Neuronal stem cell (in vitro differentiated cells): Measurements from ENCODE around the gene ELAVL4. TPM values are rescaled to one million over a fixed set of nuclear protein-coding genes. Genes with fewer than 3 reads are reported as not detected.

Experiments used
- DNase-seq: peaks from one replicate; pipeline ENCODE4 v3.0.0-alpha.2; 2013; ENCODE audit warnings: low spot score
- H2AFZ ChIP-seq: one replicate; pipeline ENCODE4 v1.6.1; 2013; ENCODE audit warnings: mild to moderate bottlenecking, low read length, inconsistent platforms
- H2AK5ac ChIP-seq: 2 replicates; pipeline ENCODE4 v1.6.1; 2013; ENCODE audit warnings: low read depth, mild to moderate bottlenecking, inconsistent platforms, low read length, moderate library complexity, mixed read lengths
- H2BK120ac ChIP-seq: 2 replicates; pipeline ENCODE4 v1.6.1; 2013; ENCODE audit warnings: low read depth, mild to moderate bottlenecking, inconsistent platforms, low read length, moderate library complexity, mixed read lengths
- H2BK12ac ChIP-seq: one replicate; pipeline ENCODE4 v1.6.1; 2013; ENCODE audit warnings: low read length, inconsistent platforms
- H2BK15ac ChIP-seq: 2 replicates; pipeline ENCODE4 v1.6.1; 2013; ENCODE audit warnings: mild to moderate bottlenecking, low read length, inconsistent platforms, mixed read lengths
- H2BK5ac ChIP-seq: one replicate; pipeline ENCODE4 v1.6.1; 2013; ENCODE audit warnings: inconsistent platforms, mild to moderate bottlenecking, low read length, moderate library complexity
- H3K14ac ChIP-seq: one replicate; pipeline ENCODE4 v1.6.1; 2013; ENCODE audit warnings: low read length, inconsistent platforms
- H3K18ac ChIP-seq: 2 replicates; pipeline ENCODE4 v1.6.1; 2013; ENCODE audit warnings: low read length, inconsistent platforms
- H3K23ac ChIP-seq: 2 replicates; pipeline ENCODE4 v1.6.1; 2013; ENCODE audit warnings: low read depth, mild to moderate bottlenecking, mixed read lengths, low read length, inconsistent platforms; ENCODE audit not compliant: poor library complexity
- H3K27ac ChIP-seq: replicated peaks from 3 replicates; pipeline ENCODE4 v1.5.1; 2013; ENCODE audit warnings: low read length, inconsistent platforms
- H3K27me3 ChIP-seq, 3 experiments: 2 replicates each; pipeline ENCODE4 v1.6.1; 2013; ENCODE audit warnings: low read length in 3 of 3, mild to moderate bottlenecking in 2 of 3, inconsistent platforms in 1 of 3, low read depth in 1 of 3, mixed read lengths in 1 of 3, moderate library complexity in 1 of 3; ENCODE audit not compliant: control insufficient read depth in 3 of 3, insufficient read depth in 3 of 3
- H3K36me3 ChIP-seq, 2 donors: replicated peaks in 1 of 2; 2 replicates each; pipeline ENCODE4 v1.6.1; 2013; ENCODE audit warnings: low read length in 2 of 2; ENCODE audit not compliant: control insufficient read depth in 2 of 2, insufficient read depth in 2 of 2
- H3K4ac ChIP-seq: 2 replicates; pipeline ENCODE4 v1.6.1; 2013; ENCODE audit warnings: inconsistent platforms, mild to moderate bottlenecking, low read length, moderate library complexity
- H3K4me1 ChIP-seq, 2 donors: 1 replicate in 1 of 2; 2 replicates in 1 of 2; pipeline ENCODE4 v1.6.1; 2013; ENCODE audit warnings: low read length in 2 of 2, low read depth in 1 of 2; ENCODE audit not compliant: control insufficient read depth in 2 of 2, insufficient read depth in 1 of 2
- H3K4me2 ChIP-seq: one replicate; pipeline ENCODE4 v1.6.1; 2013; ENCODE audit warnings: mild to moderate bottlenecking, low read length, inconsistent platforms; ENCODE audit not compliant: insufficient read depth, poor library complexity, severe bottlenecking
- H3K4me3 ChIP-seq, 2 donors: 2 replicates each; pipeline ENCODE4 v1.5.1; 2013; ENCODE audit warnings: low read length in 2 of 2, mild to moderate bottlenecking in 2 of 2, inconsistent platforms in 1 of 2, moderate library complexity in 1 of 2
- H3K79me1 ChIP-seq: one replicate; pipeline ENCODE4 v1.6.1; 2013; ENCODE audit warnings: low read depth, mild to moderate bottlenecking, inconsistent platforms, low read length, moderate library complexity
- H3K9ac ChIP-seq: one replicate; pipeline ENCODE4 v1.6.1; 2013; ENCODE audit warnings: mild to moderate bottlenecking, low read depth, low read length, inconsistent platforms; ENCODE audit not compliant: poor library complexity
- H3K9me3 ChIP-seq, 2 donors: replicated peaks in 1 of 2; 2 replicates each; pipeline versions ENCODE3 to v1.6.1; 2013; ENCODE audit warnings: low read length in 2 of 2, mild to moderate bottlenecking in 2 of 2, inconsistent platforms in 1 of 2, low read depth in 1 of 2, mixed read lengths in 1 of 2, moderate library complexity in 1 of 2; ENCODE audit not compliant: control insufficient read depth in 2 of 2, insufficient read depth in 1 of 2
- H4K8ac ChIP-seq: one replicate; pipeline ENCODE4 v1.6.1; 2013; ENCODE audit warnings: low read depth, mild to moderate bottlenecking, inconsistent platforms, low read length, moderate library complexity
- H4K91ac ChIP-seq: one replicate; pipeline ENCODE4 v1.6.1; 2013; ENCODE audit warnings: low read length, low read depth, mild to moderate bottlenecking, inconsistent platforms; ENCODE audit not compliant: poor library complexity
- WGBS, 2 donors: extraction: QIAGEN DNeasy Blood & Tissue Kit; methylation state at CpG; one replicate each; pipeline ENCODE4 v1.1.7; 2013; ENCODE audit warnings: missing lambda C conversion rate in 2 of 2, mixed read lengths in 1 of 2; ENCODE audit not compliant: insufficient read length in 2 of 2, insufficient replicate concordance in 1 of 2; ENCODE audit errors: extremely low coverage in 2 of 2; 5-methylcytosine and 5-hydroxymethylcytosine counted together
- polyA plus RNA-seq, 2 experiments: library from polyadenylated mRNA; stranded (reverse); fragments of 200-250 nt; gene quantifications; one replicate each; pipeline ENCODE4 v1.2.3, GENCODE V29; 2013

ELAVL4 gene
- 7.9 TPM for polyA plus RNA-seq (2013, experiment 1 of 2)
- polyA plus RNA-seq (2013, experiment 2 of 2) = 8.9 TPM

DNA sequence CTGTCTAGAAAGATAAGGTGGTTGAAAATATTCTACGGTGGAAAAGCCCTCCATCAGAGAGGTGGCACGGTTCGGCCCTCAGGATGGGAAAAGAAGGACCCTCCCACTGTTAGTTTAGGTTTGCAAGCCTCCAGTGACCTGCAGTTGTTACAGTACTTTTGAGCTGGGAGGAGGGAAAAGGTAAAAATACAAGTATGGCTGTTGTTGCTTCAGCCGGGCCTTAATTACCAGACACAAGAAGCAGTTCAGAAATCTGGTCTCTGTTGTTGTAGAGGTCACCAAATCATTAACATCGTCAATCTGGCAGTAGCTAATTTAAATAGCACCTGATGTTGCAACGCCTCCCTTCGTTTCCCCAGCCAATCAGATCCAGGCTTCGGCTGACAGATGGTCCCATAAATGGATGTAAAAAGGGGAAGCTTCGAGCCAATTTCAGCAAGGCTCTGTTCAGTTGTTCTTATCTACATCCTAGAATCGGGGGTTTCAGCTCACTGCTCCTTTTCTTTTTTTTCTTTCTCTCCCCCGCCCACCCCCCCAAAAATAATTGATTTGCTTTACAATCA, at the start of gene ELAVL4:
TSS of gene ELAVL4 (plus strand) at position 424 of the 563 bp plus-strand sequence. CDS start 270 bp downstream, outside the sequence.
- H2BK120ac ChIP-seq = no peak within 1 kb of the TSS

DNA sequence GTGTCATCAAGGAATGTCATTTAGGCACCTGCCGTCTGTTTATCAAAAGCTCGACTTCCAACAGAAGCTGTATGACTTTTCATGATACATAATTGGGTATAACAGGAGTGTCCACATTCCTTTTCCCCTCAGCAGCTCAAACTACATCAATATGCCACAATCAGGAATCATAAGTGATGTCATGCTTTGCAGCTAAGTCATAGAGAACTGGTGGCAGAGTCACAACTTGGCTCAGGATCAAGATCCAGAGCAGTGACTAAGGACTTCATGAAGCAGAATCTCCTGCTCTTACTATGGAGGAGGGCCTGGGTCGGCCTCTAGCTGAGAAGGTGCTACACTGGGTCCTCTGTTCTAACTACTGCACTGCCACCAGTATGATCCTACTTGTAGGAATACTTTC, 48.4 kb upstream of the ELAVL4 start:
- no peak overlapping the region for H3K27ac ChIP-seq
- no peak overlapping the region for H4K91ac ChIP-seq
- no peak overlapping the region for H2BK120ac ChIP-seq
- H2BK5ac ChIP-seq = no peak overlapping the region
- no peak overlapping the region for H3K9ac ChIP-seq
- no peak overlapping the region for H4K8ac ChIP-seq
- H3K79me1 ChIP-seq = no peaks in the 10 kb centered on the region
- no peak overlapping the region for H2AK5ac ChIP-seq
- no peak overlapping the region for H3K4ac ChIP-seq
- H3K27me3 ChIP-seq = no peaks in the 10 kb centered on the region
- H2BK12ac ChIP-seq = no peak overlapping the region
- no peaks in the 10 kb centered on the region for H3K9me3 ChIP-seq
- DNase-seq = no peak
- no peak overlapping the region for H3K14ac ChIP-seq
- no peaks in the 10 kb centered on the region for H3K36me3 ChIP-seq
- no peak overlapping the region for H3K4me2 ChIP-seq
- no CpG with 5 or more reads among the region's 3 CpGs for WGBS, 2 donors
- no peak overlapping the region for H3K23ac ChIP-seq
- no peak overlapping the region for H2AFZ ChIP-seq
- H2BK15ac ChIP-seq = no peak overlapping the region
- no peak overlapping the region for H3K18ac ChIP-seq
- no peaks in the 10 kb centered on the region for H3K4me1 ChIP-seq
- no peak overlapping the region for H3K4me3 ChIP-seq

More for the DNA sequence above, at the start of gene ELAVL4:
- H3K23ac ChIP-seq = no peak within 1 kb of the TSS
- H3K9me3 ChIP-seq = no peaks in the 10 kb centered on the region
- no peak within 1 kb of the TSS for H2AFZ ChIP-seq
- H3K4me1 ChIP-seq = peaks cover 6 to 22% of the 10 kb centered on the region in 2 donors
- no peak for DNase-seq
- no peak within 1 kb of the TSS for H3K4ac ChIP-seq
- no peak within 1 kb of the TSS for H3K9ac ChIP-seq
- H3K14ac ChIP-seq = no peak within 1 kb of the TSS
- H4K91ac ChIP-seq = no peak within 1 kb of the TSS
- H2BK12ac ChIP-seq = no peak within 1 kb of the TSS
- H3K27me3 ChIP-seq = peaks cover 0 to 9% (median 2%) of the 10 kb centered on the region in 3 experiments
- H4K8ac ChIP-seq = no peak within 1 kb of the TSS
- H3K27ac ChIP-seq = no peak within 1 kb of the TSS
- H2AK5ac ChIP-seq = no peak within 1 kb of the TSS
- H3K18ac ChIP-seq = no peak within 1 kb of the TSS
- H3K4me3 ChIP-seq = no peak within 1 kb of the TSS
- H3K79me1 ChIP-seq = no peaks in the 10 kb centered on the region
- no CpG with 5 or more reads among the region's 11 CpGs for WGBS, 2 donors
- no peak within 1 kb of the TSS for H2BK5ac ChIP-seq
- H3K36me3 ChIP-seq = no peaks in the 10 kb centered on the region
- H2BK15ac ChIP-seq = no peak within 1 kb of the TSS
- no peak within 1 kb of the TSS for H3K4me2 ChIP-seq

DNA sequence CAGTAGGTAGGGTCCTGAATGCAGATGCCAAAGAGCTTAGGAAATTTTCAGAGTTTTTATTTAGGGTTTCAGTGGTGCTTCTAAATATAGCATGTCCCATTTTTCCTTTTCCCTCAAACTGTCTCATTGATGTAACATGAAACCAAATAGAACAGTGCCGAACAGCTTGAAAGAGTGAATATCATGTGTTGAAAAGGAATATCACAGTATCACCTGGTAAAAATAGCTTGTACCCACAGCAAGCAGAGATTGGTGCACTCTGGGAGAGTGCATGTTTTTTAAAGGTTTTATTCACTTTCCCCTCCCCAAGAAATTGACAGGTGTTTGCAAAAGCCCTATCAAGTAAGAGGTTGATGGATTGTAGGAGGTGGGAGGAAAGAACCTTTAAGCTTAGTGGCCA, 41.9 kb upstream of the ELAVL4 start:
- Histone ChIP-seq H4K91ac (no peak overlapping the region), H3K23ac (no peak overlapping the region), H3K14ac (no peak overlapping the region), H2AK5ac (no peak overlapping the region), H3K4ac (no peak overlapping the region), H2AFZ (no peak overlapping the region), H2BK5ac (no peak overlapping the region), H4K8ac (no peak overlapping the region), H3K79me1 (no peaks in the 10 kb centered on the region), H3K27me3 (no peaks in the 10 kb centered on the region), H2BK120ac (no peak overlapping the region), H3K27ac (no peak overlapping the region), H3K4me3 (no peak overlapping the region), H3K9ac (no peak overlapping the region), H3K9me3 (peaks cover 0 to 2% of the 10 kb centered on the region in 2 donors), H2BK12ac (no peak overlapping the region), H3K36me3 (no peaks in the 10 kb centered on the region), H3K4me2 (no peak overlapping the region), H3K18ac (no peak overlapping the region), H2BK15ac (no peak overlapping the region), H3K4me1 (no peaks in the 10 kb centered on the region)
- no CpG with 5 or more reads among the region's 1 CpG for WGBS, 2 donors
- DNase-seq = no peak

DNA sequence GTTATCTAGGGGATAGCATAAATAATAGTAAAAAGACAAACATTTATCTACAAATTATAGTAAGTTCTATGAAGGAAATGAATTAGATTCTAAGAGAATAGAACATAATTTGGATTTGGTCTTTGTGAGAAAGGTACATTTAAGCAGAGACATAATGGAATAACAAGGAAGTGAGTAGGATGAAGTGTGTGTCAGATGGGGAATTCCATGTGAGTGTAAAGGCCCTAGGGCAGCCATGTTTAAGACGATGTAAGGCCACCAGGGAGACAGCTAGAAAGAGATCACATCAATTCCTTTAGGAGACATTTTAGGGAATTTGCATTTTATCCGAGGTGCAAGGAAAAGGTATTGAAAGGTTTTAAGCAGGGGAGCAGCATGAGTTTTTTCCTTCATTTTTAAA, 33.8 kb upstream of the ELAVL4 start:
- Histone ChIP-seq H2AFZ (no peak overlapping the region), H3K9me3 (peaks cover 0 to 2% of the 10 kb centered on the region in 2 donors), H3K23ac (no peak overlapping the region), H3K9ac (no peak overlapping the region), H2BK15ac (no peak overlapping the region), H4K91ac (no peak overlapping the region), H2BK12ac (no peak overlapping the region), H3K36me3 (no peaks in the 10 kb centered on the region), H3K4me3 (no peak overlapping the region), H3K79me1 (no peaks in the 10 kb centered on the region), H3K18ac (no peak overlapping the region), H3K4me2 (no peak overlapping the region), H2AK5ac (no peak overlapping the region), H3K14ac (no peak overlapping the region), H3K4me1 (no peaks in the 10 kb centered on the region), H2BK5ac (no peak overlapping the region), H4K8ac (no peak overlapping the region), H3K27ac (no peak overlapping the region), H2BK120ac (no peak overlapping the region), H3K4ac (no peak overlapping the region), H3K27me3 (no peaks in the 10 kb centered on the region)
- no CpG with 5 or more reads among the region's 2 CpGs for WGBS, 2 donors
- DNase-seq = no peak
